HG02798 (cell line): ENCODE results near the gene PLD1.
A peak's percentile ranks its signal among the peaks of the same experiment; 100 is the strongest.
"Not testable (repeated sequence)": the region's sequence is repeated elsewhere in the genome, so short reads cannot be mapped to it uniquely, and the experiment has no call there.

ENCODE experiments used
- ATAC-seq: cut with Tn5 transposase; IDR thresholded peaks from one replicate; pipeline ENCODE4 v1.9.1; 2021; ENCODE audit warnings: mild to moderate bottlenecking; ENCODE audit not compliant: unreplicated experiment, poor library complexity

The PLD1 gene

GRCh38 chr3:171646357-171647133 is 163.7 kb downstream of the PLD1 start:
- no peak for ATAC-seq

- ATAC-seq: no peak
Observed at GRCh38 chr3:171644681-171645080, 165.6 kb downstream of the PLD1 start.

GRCh38 chr3:171643681-171644080 is 166.6 kb downstream of the PLD1 start:
- ATAC-seq: no peak

- no peak for ATAC-seq
Observed at GRCh38 chr3:171643033-171643432, 167.2 kb downstream of the PLD1 start.

- ATAC-seq: no peak
Observed at GRCh38 chr3:171640520-171641412, 169.5 kb downstream of the PLD1 start.

- no peak for ATAC-seq
Observed at GRCh38 chr3:171636666-171637065, 173.6 kb downstream of the PLD1 start.

GRCh38 chr3:171632766-171633165 is 177.5 kb downstream of the PLD1 start:
- ATAC-seq: no peak

GRCh38 chr3:171626799-171627198 is 183.5 kb downstream of the PLD1 start:
- not testable (repeated sequence) for ATAC-seq

GRCh38 chr3:171622126-171622525 is 188.2 kb downstream of the PLD1 start:
- ATAC-seq: no peak

- ATAC-seq: no peak
Observed at GRCh38 chr3:171620825-171621434, 189.4 kb downstream of the PLD1 start.

- ATAC-seq: no peak
Observed at GRCh38 chr3:171616798-171617197, 193.5 kb downstream of the PLD1 start.

GRCh38 chr3:171615686-171616085 is 194.6 kb downstream of the PLD1 start:
- ATAC-seq: no peak

- ATAC-seq: no peak
Observed at GRCh38 chr3:171615281-171615680, 195.0 kb downstream of the PLD1 start.

GRCh38 chr3:171614318-171614921 is 195.9 kb downstream of the PLD1 start:
- peak; percentile 51 for ATAC-seq

GRCh38 chr3:171607452-171607851 is 202.8 kb downstream of the PLD1 start:
- ATAC-seq: no peak

- ATAC-seq: no peak
Observed at GRCh38 chr3:171606151-171606751, 204.0 kb downstream of the PLD1 start.

- ATAC-seq: no peak
Observed at GRCh38 chr3:171604370-171604769, 205.9 kb downstream of the PLD1 start.

GRCh38 chr3:171602072-171602471 is 208.2 kb downstream of the PLD1 start:
- no peak for ATAC-seq

GRCh38 chr3:171600030-171600429 is 210.3 kb downstream of the PLD1 start:
- no peak for ATAC-seq

GRCh38 chr3:171598990-171599389 is 211.3 kb downstream of the PLD1 start:
- ATAC-seq: no peak
